Body of pancreas (tissue), 4 donors: ENCODE measurements around the gene PSIP1.

ENCODE experiments used
- POLR2A ChIP-seq, 3 donors: fragments of 450-650 bp; IDR thresholded peaks; one replicate each; pipeline ENCODE4 v1.6.1; 2016; ENCODE audit warnings: antibody characterized with exemption in 3 of 3, mild to moderate bottlenecking in 2 of 3
- TF ChIP-seq, protein P1 (sequence below), 7 experiments: fragments of 450-650 bp in 4 of 7; fragments of 200-600 bp in 3 of 7; sonication (generic) in 3 of 7; IDR thresholded peaks; one replicate each; pipeline ENCODE4 v1.5.1; 2016 to 2019; ENCODE audit warnings: antibody characterized with exemption in 7 of 7

DNA sequence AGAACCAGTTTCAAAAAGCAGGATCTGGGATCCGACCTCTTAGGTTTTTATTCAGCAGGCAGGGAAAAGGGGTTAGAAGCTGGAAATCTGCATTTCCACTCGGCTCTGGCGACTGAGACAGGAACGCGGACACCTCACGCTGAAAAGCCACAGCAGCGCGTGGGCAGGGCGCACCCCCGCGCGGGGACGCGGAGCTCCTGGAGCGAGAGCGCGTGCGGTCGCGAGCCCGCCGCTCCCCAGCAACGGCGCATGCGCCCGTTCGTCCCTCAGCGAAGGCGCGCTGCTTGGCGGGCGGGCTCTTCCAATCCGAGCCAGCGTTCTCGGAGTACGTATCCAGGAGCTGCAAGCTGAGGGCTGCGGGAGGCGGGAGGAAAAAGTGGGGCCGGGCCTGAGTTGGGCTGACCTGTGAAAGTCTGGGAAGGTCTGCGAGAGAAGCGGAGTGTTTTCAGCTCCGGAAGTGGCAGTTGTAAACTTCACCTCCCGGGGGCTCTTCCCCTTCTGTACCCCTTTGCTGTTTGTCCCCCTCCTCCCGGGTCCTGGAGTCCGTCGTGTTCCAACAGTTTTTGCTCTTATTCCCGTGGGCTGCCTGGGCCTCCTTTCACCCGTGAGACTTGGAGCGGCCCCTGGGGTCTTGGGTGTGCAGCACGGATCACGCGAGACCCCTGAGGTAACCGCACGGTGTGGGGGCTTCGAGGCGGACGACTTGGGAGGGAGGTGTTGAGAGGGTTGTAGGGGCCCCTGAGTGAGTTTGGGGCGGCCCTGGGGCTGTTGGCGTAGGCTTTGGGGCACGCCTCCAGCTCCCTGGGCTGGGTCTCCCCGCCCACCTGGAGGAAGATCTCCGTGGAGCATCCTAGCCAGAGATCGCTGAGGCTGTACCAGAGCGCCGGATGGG lies 42.1 kb upstream of the PSIP1 start, which contains the start of gene CCDC171:
- peak; percentile 76 to 90 (median 85) for TF ChIP-seq POLR2A (IDR thresholded peaks at IDR 0.05)
- TF ChIP-seq, protein P1, sequence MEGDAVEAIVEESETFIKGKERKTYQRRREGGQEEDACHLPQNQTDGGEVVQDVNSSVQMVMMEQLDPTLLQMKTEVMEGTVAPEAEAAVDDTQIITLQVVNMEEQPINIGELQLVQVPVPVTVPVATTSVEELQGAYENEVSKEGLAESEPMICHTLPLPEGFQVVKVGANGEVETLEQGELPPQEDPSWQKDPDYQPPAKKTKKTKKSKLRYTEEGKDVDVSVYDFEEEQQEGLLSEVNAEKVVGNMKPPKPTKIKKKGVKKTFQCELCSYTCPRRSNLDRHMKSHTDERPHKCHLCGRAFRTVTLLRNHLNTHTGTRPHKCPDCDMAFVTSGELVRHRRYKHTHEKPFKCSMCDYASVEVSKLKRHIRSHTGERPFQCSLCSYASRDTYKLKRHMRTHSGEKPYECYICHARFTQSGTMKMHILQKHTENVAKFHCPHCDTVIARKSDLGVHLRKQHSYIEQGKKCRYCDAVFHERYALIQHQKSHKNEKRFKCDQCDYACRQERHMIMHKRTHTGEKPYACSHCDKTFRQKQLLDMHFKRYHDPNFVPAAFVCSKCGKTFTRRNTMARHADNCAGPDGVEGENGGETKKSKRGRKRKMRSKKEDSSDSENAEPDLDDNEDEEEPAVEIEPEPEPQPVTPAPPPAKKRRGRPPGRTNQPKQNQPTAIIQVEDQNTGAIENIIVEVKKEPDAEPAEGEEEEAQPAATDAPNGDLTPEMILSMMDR (IDR thresholded peaks at IDR 0.05): peak in 1 of 7 experiments; percentile 20
